ENCODE data around the gene RASAL2.
"Not testable (repeated sequence)": the region's sequence is repeated elsewhere in the genome, so short reads cannot be mapped to it uniquely, and the experiment has no call there.

RASAL2 gene

DNA sequence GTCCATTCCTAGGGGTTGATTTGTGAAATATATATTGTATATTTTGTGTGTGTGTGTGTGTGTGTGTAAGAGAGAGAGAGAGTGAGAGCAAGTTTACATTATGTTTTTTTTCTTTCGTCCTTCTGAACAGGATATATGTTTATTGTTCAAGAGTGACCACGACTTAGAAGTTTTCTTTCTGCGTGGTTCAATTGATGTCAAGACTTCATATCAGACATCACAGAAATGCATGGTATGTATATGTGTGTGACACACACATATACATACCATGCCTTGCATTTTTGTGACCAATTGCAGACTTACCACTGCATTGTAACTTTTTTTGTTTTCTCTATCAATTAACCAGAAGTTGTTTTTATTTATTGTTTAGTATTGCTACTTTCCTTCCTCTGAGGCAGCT, 2.5 kb downstream of the RASAL2 start:
- H3K27ac ChIP-seq (ENCODE audit: low read depth, low read length) = no peak overlapping the region
- H3K4me1 ChIP-seq (ENCODE audit: insufficient read depth, low read length) = peaks cover 32% of the 10 kb centered on the region
- no peaks in the 10 kb centered on the region for H3K36me3 ChIP-seq (ENCODE audit: insufficient read depth, low read length)
- no peaks in the 10 kb centered on the region for H3K27me3 ChIP-seq (ENCODE audit: control insufficient read depth in 1 of 2, insufficient read depth in 2 of 2, low read length in 2 of 2)
- H3K9me3 ChIP-seq (ENCODE audit: low read length) = no peaks in the 10 kb centered on the region
- H3K4me3 ChIP-seq (ENCODE audit: low read depth in 1 of 2, low read length in 2 of 2) = no peak overlapping the region
- no peak overlapping the region for H3K9ac ChIP-seq (ENCODE audit: low read length)

DNA sequence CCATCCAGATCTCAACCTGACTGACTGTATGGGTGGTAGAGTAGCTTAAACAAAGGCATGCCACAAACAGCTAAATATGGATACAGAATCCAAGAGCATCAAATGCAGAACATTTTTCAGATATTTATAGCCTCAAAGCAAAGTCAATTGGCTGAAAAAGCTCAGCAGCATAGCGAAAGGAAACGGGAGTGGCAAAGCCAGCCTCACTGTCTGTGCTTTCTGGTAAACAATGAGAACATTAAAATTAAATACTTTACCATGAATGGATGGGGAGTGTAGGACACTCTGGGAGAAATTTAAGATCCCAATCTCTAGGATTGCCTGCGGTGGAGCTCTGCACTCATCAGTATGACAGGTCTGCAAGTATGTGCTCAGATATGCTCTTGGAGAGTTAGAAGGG, 4.4 kb downstream of the RASAL2 start:
- no peaks in the 10 kb centered on the region for H3K27me3 ChIP-seq (ENCODE audit: control insufficient read depth in 1 of 2, insufficient read depth in 2 of 2, low read length in 2 of 2)
- no peak overlapping the region for H3K9ac ChIP-seq (ENCODE audit: low read length)
- no peaks in the 10 kb centered on the region for H3K36me3 ChIP-seq (ENCODE audit: insufficient read depth, low read length)
- H3K4me1 ChIP-seq (ENCODE audit: insufficient read depth, low read length) = peaks cover 26% of the 10 kb centered on the region
- no peak overlapping the region for H3K4me3 ChIP-seq (ENCODE audit: low read depth in 1 of 2, low read length in 2 of 2)
- H3K27ac ChIP-seq (ENCODE audit: low read depth, low read length) = no peak overlapping the region
- no peaks in the 10 kb centered on the region for H3K9me3 ChIP-seq (ENCODE audit: low read length)

DNA sequence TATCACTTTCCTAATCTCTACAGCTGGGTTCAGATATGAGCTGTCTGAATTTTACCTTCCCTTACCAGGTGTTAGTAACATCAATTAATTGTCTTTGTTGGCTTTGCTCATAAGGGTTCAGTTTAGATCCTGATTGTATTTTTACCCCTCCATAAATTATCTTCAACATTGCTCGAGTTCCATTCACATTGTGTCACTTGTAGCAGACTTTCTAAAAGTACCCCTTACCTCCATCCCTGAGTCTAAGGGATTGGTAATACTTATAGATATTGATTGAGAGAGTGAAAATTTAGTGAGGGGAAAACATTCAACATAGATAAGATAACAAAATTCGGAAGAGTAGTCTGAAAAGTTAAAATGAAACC, 7.3 kb downstream of the RASAL2 start:
- no peak overlapping the region for H3K9ac ChIP-seq (ENCODE audit: low read length)

DNA sequence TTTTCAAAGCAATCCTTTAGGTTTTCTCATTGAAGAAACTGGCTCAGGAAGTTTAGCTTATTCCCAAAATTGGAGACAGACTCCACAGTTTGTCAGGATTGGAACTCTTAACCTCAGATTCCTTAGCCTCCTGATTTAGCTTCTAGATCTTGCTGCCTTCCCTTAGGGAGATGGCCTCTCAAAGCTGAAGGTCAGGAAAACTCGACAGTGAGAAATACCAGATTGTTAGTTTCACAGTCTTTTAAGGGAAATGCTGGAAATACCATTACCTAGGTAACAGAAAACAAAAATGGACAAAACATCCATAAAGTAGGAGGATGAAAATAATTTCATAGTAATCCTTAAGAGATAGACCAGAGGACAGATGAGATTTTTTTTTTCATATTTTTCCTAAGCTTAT, 7.8 kb downstream of the RASAL2 start:
- Histone ChIP-seq H3K27me3 (ENCODE audit: control insufficient read depth in 1 of 2, insufficient read depth in 2 of 2, low read length in 2 of 2) (no peaks in the 10 kb centered on the region), H3K27ac (ENCODE audit: low read depth, low read length) (no peak overlapping the region), H3K9ac (ENCODE audit: low read length) (no peak overlapping the region), H3K9me3 (ENCODE audit: low read length) (no peaks in the 10 kb centered on the region), H3K4me1 (ENCODE audit: insufficient read depth, low read length) (peaks cover 15% of the 10 kb centered on the region), H3K36me3 (ENCODE audit: insufficient read depth, low read length) (no peaks in the 10 kb centered on the region), H3K4me3 (ENCODE audit: low read depth in 1 of 2, low read length in 2 of 2) (no peak overlapping the region)

More for the DNA sequence above, 7.3 kb downstream of the RASAL2 start:
- Histone ChIP-seq H3K4me1 (ENCODE audit: insufficient read depth, low read length) (peaks cover 15% of the 10 kb centered on the region), H3K4me3 (ENCODE audit: low read depth in 1 of 2, low read length in 2 of 2) (no peak overlapping the region), H3K27ac (ENCODE audit: low read depth, low read length) (no peak overlapping the region), H3K9me3 (ENCODE audit: low read length) (no peaks in the 10 kb centered on the region), H3K27me3 (ENCODE audit: control insufficient read depth in 1 of 2, insufficient read depth in 2 of 2, low read length in 2 of 2) (no peaks in the 10 kb centered on the region), H3K36me3 (ENCODE audit: insufficient read depth, low read length) (no peaks in the 10 kb centered on the region)

DNA sequence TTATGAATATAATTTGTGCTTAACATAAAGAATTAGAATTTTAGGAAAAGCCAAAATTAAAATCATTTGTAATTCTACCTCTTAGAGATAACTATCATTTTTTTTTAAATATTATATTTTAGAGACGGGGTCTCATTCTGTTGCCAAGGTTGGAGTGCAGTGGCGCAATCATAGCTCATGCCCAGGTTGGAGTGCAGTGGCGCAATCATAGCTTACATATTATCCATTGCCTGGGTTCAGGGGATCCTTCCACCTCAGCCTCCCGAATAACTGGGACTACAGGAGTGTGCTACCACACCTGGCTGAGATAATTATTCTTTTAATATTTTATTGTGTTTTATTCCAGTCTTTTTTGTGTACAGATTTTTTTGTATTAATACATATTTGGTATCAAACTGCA, 8.3 kb downstream of the RASAL2 start:
- Histone ChIP-seq H3K36me3 (ENCODE audit: insufficient read depth, low read length) (no peaks in the 10 kb centered on the region), H3K4me1 (ENCODE audit: insufficient read depth, low read length) (peaks cover 15% of the 10 kb centered on the region), H3K4me3 (ENCODE audit: low read depth in 1 of 2, low read length in 2 of 2) (no peak overlapping the region), H3K27ac (ENCODE audit: low read depth, low read length) (no peak overlapping the region), H3K9me3 (ENCODE audit: low read length) (no peaks in the 10 kb centered on the region), H3K27me3 (ENCODE audit: control insufficient read depth in 1 of 2, insufficient read depth in 2 of 2, low read length in 2 of 2) (no peaks in the 10 kb centered on the region), H3K9ac (ENCODE audit: low read length) (no peak overlapping the region)

DNA sequence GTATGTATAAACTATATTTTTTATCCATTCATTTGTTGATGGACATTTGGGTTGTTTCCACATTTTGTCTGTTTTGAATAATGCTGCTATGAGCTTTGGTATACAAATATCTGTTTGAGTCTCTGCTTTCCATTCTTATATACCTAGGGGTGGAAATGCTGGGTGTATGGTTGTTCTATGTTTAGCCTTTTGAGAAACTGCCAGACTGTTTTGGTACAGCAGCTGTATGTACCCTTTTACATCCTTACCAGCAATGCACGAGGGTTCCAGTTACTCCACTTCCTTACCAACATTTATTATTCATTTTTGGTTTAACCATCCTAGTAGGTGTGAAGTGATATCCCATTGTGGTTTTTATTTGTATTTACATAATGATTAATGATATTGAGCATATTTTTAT, 13.9 kb downstream of the RASAL2 start:
- Histone ChIP-seq H3K4me1 (ENCODE audit: insufficient read depth, low read length) (no peaks in the 10 kb centered on the region), H3K36me3 (ENCODE audit: insufficient read depth, low read length) (no peaks in the 10 kb centered on the region), H3K27ac (ENCODE audit: low read depth, low read length) (no peak overlapping the region), H3K4me3 (ENCODE audit: low read depth in 1 of 2, low read length in 2 of 2) (no peak overlapping the region), H3K9me3 (ENCODE audit: low read length) (no peaks in the 10 kb centered on the region), H3K27me3 (ENCODE audit: control insufficient read depth in 1 of 2, insufficient read depth in 2 of 2, low read length in 2 of 2) (no peaks in the 10 kb centered on the region), H3K9ac (ENCODE audit: low read length) (no peak overlapping the region)

DNA sequence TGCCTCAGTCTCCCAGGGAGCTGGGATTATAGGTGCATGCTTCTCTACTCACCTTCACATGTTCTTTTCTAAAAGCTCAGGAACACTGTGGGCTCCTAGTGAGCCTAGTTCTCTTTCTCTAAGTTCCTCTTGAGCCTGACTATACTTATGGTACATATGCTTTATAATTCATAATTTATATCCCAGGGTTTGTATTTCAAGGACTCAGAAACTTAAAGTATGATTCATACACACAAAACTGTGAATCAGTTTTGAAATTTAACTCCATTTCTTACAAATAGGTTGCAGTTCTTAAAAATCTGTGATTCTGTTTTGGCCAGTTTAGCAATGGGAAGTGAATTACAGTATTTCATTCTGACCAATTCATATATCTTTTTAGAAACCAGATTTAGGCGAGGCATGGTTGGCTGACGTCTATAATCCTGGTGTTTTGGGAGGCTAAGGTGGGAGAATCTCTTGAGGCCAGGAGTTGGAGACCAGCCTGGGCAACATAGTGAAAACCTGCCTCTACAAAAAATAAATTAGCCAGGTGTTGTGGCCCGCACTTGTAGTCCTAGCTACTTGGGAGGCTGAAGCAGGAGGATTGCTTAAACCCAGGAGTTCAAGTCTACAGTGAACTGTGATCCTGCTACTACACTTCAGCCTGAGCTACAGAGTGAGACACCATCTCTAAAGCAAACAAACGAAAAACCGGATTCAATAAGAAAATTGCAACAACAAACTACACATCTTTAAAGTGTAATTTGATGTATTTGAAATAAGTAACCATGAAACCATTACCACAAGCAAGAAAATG, 15.6 kb downstream of the RASAL2 start:
- Histone ChIP-seq H3K4me1 (ENCODE audit: insufficient read depth, low read length) (no peaks in the 10 kb centered on the region), H3K9ac (ENCODE audit: low read length) (no peak overlapping the region), H3K9me3 (ENCODE audit: low read length) (no peaks in the 10 kb centered on the region), H3K27ac (ENCODE audit: low read depth, low read length) (no peak overlapping the region), H3K4me3 (ENCODE audit: low read depth in 1 of 2, low read length in 2 of 2) (no peak overlapping the region), H3K36me3 (ENCODE audit: insufficient read depth, low read length) (no peaks in the 10 kb centered on the region), H3K27me3 (ENCODE audit: control insufficient read depth in 1 of 2, insufficient read depth in 2 of 2, low read length in 2 of 2) (no peaks in the 10 kb centered on the region)

DNA sequence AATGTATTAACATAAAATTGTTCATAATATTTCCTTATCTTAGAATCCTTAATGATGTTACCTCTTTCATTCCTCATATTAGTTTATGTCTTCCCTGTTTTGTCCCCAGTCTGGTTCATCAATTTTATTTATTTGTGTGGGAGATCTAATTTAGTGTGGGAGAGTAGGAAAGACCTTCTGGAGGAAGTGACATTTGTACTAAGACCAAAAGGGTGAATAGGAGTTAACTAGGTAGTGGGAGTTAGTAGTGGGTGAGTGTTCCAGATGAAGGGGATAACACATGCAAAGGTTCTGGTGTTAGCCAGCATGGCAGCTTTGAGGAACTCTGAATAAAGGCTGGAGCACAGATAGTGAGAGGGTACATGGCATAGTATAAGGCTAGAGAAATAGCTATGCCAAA, 21.4 kb downstream of the RASAL2 start:
- H3K9me3 ChIP-seq (ENCODE audit: low read length) = no peaks in the 10 kb centered on the region
- no peaks in the 10 kb centered on the region for H3K27me3 ChIP-seq (ENCODE audit: control insufficient read depth in 1 of 2, insufficient read depth in 2 of 2, low read length in 2 of 2)
- no peak overlapping the region for H3K9ac ChIP-seq (ENCODE audit: low read length)
- H3K27ac ChIP-seq (ENCODE audit: low read depth, low read length) = no peak overlapping the region
- H3K36me3 ChIP-seq (ENCODE audit: insufficient read depth, low read length) = no peaks in the 10 kb centered on the region
- H3K4me1 ChIP-seq (ENCODE audit: insufficient read depth, low read length) = no peaks in the 10 kb centered on the region
- H3K4me3 ChIP-seq (ENCODE audit: low read depth in 1 of 2, low read length in 2 of 2) = no peak overlapping the region

DNA sequence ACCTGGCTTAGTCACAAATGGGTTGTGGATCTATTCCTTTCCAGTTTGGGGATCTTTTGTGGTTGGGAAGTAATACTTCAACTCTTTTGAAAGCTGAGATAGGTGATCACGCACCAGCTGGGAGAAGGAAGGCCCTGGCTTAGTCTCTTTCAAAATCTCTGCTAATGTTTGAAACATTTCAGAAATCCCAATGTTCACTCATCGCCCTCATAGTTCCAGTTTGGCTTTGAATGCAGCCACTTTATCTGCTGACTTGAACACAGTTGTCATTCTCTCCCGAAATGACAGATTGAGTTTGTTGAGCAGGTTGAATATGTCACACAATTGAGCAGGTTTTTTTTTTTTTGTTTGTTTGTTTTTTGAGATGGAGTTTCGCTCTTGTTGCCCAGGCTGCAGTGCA, 24.6 kb downstream of the RASAL2 start:
- no peaks in the 10 kb centered on the region for H3K9me3 ChIP-seq (ENCODE audit: low read length)

DNA sequence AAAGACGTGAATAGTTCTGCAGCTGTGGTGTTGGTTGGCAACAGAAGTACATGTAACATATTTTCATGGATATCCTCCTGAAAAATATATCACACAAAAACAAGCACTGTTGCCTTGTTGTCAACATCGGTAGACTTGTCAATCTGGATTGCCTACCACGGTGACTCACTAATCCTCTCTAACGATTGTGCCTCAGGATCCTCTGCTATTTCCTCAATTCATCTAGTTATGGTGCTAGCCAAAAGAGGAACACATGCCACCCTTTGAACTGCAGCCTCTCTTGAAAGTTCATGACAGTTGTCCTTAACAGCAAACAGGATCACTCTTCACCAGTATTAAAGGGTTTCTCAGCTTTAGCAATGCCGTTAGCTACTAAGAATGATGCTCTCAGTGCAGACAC, 25.7 kb downstream of the RASAL2 start:
- H3K36me3 ChIP-seq (ENCODE audit: insufficient read depth, low read length) = no peaks in the 10 kb centered on the region
- H3K9me3 ChIP-seq (ENCODE audit: low read length) = no peaks in the 10 kb centered on the region
- H3K9ac ChIP-seq (ENCODE audit: low read length) = no peak overlapping the region
- no peaks in the 10 kb centered on the region for H3K27me3 ChIP-seq (ENCODE audit: control insufficient read depth in 1 of 2, insufficient read depth in 2 of 2, low read length in 2 of 2)
- H3K27ac ChIP-seq (ENCODE audit: low read depth, low read length) = no peak overlapping the region
- no peak overlapping the region for H3K4me3 ChIP-seq (ENCODE audit: low read depth in 1 of 2, low read length in 2 of 2)
- no peaks in the 10 kb centered on the region for H3K4me1 ChIP-seq (ENCODE audit: insufficient read depth, low read length)

More for the DNA sequence above, 24.6 kb downstream of the RASAL2 start:
- H3K9ac ChIP-seq (ENCODE audit: low read length) = no peak overlapping the region
- H3K36me3 ChIP-seq (ENCODE audit: insufficient read depth, low read length) = no peaks in the 10 kb centered on the region
- H3K4me3 ChIP-seq (ENCODE audit: low read depth in 1 of 2, low read length in 2 of 2) = no peak overlapping the region
- no peaks in the 10 kb centered on the region for H3K4me1 ChIP-seq (ENCODE audit: insufficient read depth, low read length)
- H3K27me3 ChIP-seq (ENCODE audit: control insufficient read depth in 1 of 2, insufficient read depth in 2 of 2, low read length in 2 of 2) = no peaks in the 10 kb centered on the region
- H3K27ac ChIP-seq (ENCODE audit: low read depth, low read length) = no peak overlapping the region

DNA sequence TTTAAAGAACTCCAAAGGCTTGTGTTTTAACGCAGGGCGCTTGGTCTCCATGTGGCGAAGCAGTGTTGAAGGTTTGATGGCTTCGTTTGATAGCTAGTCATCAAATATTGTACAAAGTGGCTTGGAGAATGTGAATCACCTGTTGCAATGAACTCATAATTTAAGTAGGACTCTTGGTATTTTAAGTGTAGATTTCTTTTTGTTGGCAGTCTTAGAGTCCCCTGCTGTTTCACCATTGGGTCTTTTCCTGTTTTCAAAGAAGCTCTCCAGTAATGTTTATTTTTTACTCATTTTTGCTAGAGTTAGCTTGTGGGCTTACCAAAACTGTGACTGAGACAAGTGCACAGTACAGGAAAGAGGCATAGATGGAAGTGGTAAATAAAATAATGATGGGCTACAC, 26.2 kb downstream of the RASAL2 start:
- no peaks in the 10 kb centered on the region for H3K27me3 ChIP-seq (ENCODE audit: control insufficient read depth in 1 of 2, insufficient read depth in 2 of 2, low read length in 2 of 2)
- H3K4me3 ChIP-seq (ENCODE audit: low read depth in 1 of 2, low read length in 2 of 2) = no peak overlapping the region
- H3K27ac ChIP-seq (ENCODE audit: low read depth, low read length) = no peak overlapping the region
- H3K9ac ChIP-seq (ENCODE audit: low read length) = no peak overlapping the region
- no peaks in the 10 kb centered on the region for H3K9me3 ChIP-seq (ENCODE audit: low read length)
- no peaks in the 10 kb centered on the region for H3K36me3 ChIP-seq (ENCODE audit: insufficient read depth, low read length)
- H3K4me1 ChIP-seq (ENCODE audit: insufficient read depth, low read length) = no peaks in the 10 kb centered on the region

DNA sequence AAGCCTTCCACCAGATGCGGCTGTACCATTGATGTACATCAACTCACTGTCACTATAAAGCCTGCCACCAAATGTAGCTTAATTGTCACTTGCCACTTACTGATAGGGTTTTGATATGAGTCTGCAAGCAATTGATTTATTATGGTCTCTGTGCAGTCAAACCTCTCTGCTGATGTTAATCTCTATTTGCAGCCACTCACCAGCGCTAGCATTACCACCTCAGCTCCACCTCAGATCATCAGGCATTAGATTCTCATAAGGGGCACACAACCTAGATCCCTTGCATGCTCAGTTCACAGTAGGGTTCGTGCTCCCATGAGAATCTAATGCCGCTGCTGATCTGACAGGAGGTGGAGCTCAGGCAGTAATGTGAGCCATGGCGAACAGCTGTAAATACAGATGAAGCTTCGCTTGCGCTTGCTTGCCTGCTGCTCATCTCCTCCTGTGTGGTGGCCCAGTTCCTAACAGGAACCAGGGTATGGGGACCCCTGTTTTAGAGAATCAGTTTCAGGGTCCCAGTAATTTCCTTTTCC, 26.7 kb downstream of the RASAL2 start:
- not testable (repeated sequence) for H3K4me3 ChIP-seq (ENCODE audit: low read depth in 1 of 2, low read length in 2 of 2); H3K4me1 ChIP-seq (ENCODE audit: insufficient read depth, low read length); H3K27me3 ChIP-seq (ENCODE audit: control insufficient read depth in 1 of 2, insufficient read depth in 2 of 2, low read length in 2 of 2); H3K27ac ChIP-seq (ENCODE audit: low read depth, low read length); H3K9ac ChIP-seq (ENCODE audit: low read length); H3K36me3 ChIP-seq (ENCODE audit: insufficient read depth, low read length); H3K9me3 ChIP-seq (ENCODE audit: low read length)

Measured in muscle layer of colon (tissue), 2 donors.